Measurements from ENCODE around the gene SETD1A.
"Not testable (repeated sequence)": the region's sequence is repeated elsewhere in the genome, so short reads cannot be mapped to it uniquely, and the experiment has no call there.

SETD1A gene

DNA sequence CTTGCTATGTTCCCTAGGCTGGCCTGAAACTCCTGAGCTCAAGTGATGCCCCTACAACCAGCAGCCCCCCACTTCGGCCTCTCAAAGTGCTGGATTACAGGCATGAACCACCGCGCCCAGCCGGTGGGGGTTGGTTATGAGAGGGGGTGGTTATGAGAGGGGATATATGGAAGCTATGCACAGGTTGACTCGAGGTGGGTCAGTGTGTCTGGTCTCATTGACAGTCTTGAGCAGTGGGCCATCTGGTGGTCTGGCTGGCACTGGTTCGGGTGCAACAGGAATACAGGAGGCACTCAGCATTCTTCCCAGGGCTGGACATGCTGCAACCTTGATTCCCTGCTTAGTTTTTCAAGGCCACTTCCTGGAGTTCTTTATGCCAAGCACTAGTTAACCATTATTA, 58.5 kb downstream of the SETD1A start:
- DNase-seq: no peak
- Histone ChIP-seq H3K4ac (ENCODE audit: low read depth, low read length) (no peak overlapping the region), H3K14ac (ENCODE audit: low read length) (no peak overlapping the region), H3K27ac (ENCODE audit: low read depth, low read length) (no peak overlapping the region), H3K4me3 (ENCODE audit: low read depth, low read length) (no peak overlapping the region), H4K12ac (ENCODE audit: low read depth, low read length) (no peak overlapping the region), H3K4me2 (ENCODE audit: low read length) (no peak overlapping the region), H3K9ac (ENCODE audit: low read length) (peak overlapping the region; percentile 66), H2AFZ (ENCODE audit: insufficient read depth, low read length, poor library complexity) (no peak overlapping the region), H2BK120ac (ENCODE audit: insufficient read depth, low read length, poor library complexity) (no peak overlapping the region), H4K8ac (ENCODE audit: low read depth, low read length) (no peak overlapping the region), H3K79me1 (ENCODE audit: low read length) (no peaks in the 10 kb centered on the region), H3K79me2 (ENCODE audit: control insufficient read depth, insufficient read depth, low read length, poor library complexity) (no peaks in the 10 kb centered on the region), H2BK12ac (ENCODE audit: low read length) (no peak overlapping the region), H4K91ac (ENCODE audit: low read depth, low read length) (no peak overlapping the region), H3K9me3 (ENCODE audit: insufficient read depth, low read depth, low read length) (no peaks in the 10 kb centered on the region), H3K18ac (ENCODE audit: low read length) (no peak overlapping the region), H2AK5ac (ENCODE audit: low read length) (no peak overlapping the region), H3K4me1 (ENCODE audit: control insufficient read depth in 1 of 2, insufficient read depth in 2 of 2, low read length in 2 of 2) (no peaks in the 10 kb centered on the region), H3K27me3 (ENCODE audit: insufficient read depth, low read length) (peaks cover 5% of the 10 kb centered on the region), H3K23ac (ENCODE audit: low read length) (no peak overlapping the region), H3K36me3 (ENCODE audit: control insufficient read depth in 1 of 2, insufficient read depth in 2 of 2, low read length in 2 of 2) (no peaks in the 10 kb centered on the region), H2BK5ac (ENCODE audit: low read depth, low read length, poor library complexity) (no peak overlapping the region)
- no CpG with 5 or more reads among the region's 6 CpGs for WGBS (ENCODE audit: extremely low coverage, insufficient coverage, insufficient read length)

GRCh38 chr16:31017756-31018155, 60.2 kb downstream of the SETD1A start:
- not testable (repeated sequence) for H2AK5ac ChIP-seq (ENCODE audit: low read length); H3K9me3 ChIP-seq (ENCODE audit: insufficient read depth, low read depth, low read length); DNase-seq; H3K23ac ChIP-seq (ENCODE audit: low read length); H2BK120ac ChIP-seq (ENCODE audit: insufficient read depth, low read length, poor library complexity); H3K18ac ChIP-seq (ENCODE audit: low read length); H2BK5ac ChIP-seq (ENCODE audit: low read depth, low read length, poor library complexity); H3K14ac ChIP-seq (ENCODE audit: low read length); H3K27ac ChIP-seq (ENCODE audit: low read depth, low read length); H3K27me3 ChIP-seq (ENCODE audit: insufficient read depth, low read length); H4K12ac ChIP-seq (ENCODE audit: low read depth, low read length); H3K4me2 ChIP-seq (ENCODE audit: low read length); H4K91ac ChIP-seq (ENCODE audit: low read depth, low read length); H3K4me3 ChIP-seq (ENCODE audit: low read depth, low read length); H3K36me3 ChIP-seq (ENCODE audit: control insufficient read depth in 1 of 2, insufficient read depth in 2 of 2, low read length in 2 of 2); H3K79me2 ChIP-seq (ENCODE audit: control insufficient read depth, insufficient read depth, low read length, poor library complexity); H3K9ac ChIP-seq (ENCODE audit: low read length); H2AFZ ChIP-seq (ENCODE audit: insufficient read depth, low read length, poor library complexity); H4K8ac ChIP-seq (ENCODE audit: low read depth, low read length); H3K4me1 ChIP-seq (ENCODE audit: control insufficient read depth in 1 of 2, insufficient read depth in 2 of 2, low read length in 2 of 2); H2BK12ac ChIP-seq (ENCODE audit: low read length); H3K79me1 ChIP-seq (ENCODE audit: low read length); H3K4ac ChIP-seq (ENCODE audit: low read depth, low read length)
- WGBS (ENCODE audit: extremely low coverage, insufficient coverage, insufficient read length): no CpG with 5 or more reads among the region's 10 CpGs

DNA sequence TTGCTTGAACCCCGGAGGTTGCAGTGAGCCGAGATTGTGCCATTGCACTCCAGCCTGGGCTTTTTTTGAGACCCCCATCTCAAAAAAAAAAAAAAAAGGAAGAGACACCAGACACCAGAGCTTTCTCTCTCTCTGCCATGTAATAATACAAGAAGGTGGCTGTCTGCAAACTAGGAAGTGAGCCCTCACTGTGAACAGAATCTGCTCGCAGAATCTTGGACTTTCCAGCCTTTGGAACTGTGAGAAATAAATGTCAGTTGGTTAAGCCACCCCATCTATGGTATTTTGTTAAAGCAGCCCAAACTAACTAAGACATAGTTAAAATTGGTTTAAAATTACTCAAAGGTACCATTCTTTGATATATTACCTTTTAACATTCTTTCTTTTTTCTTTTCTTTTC, 63.0 kb downstream of the SETD1A start:
- Histone ChIP-seq H4K8ac (ENCODE audit: low read depth, low read length) (no peak overlapping the region), H2AK5ac (ENCODE audit: low read length) (no peak overlapping the region), H3K27me3 (ENCODE audit: insufficient read depth, low read length) (no peaks in the 10 kb centered on the region), H3K4ac (ENCODE audit: low read depth, low read length) (no peak overlapping the region), H3K4me1 (ENCODE audit: control insufficient read depth in 1 of 2, insufficient read depth in 2 of 2, low read length in 2 of 2) (no peaks in the 10 kb centered on the region), H3K4me2 (ENCODE audit: low read length) (no peak overlapping the region), H2BK5ac (ENCODE audit: low read depth, low read length, poor library complexity) (no peak overlapping the region), H3K9ac (ENCODE audit: low read length) (no peak overlapping the region), H3K14ac (ENCODE audit: low read length) (no peak overlapping the region), H2BK12ac (ENCODE audit: low read length) (no peak overlapping the region), H3K27ac (ENCODE audit: low read depth, low read length) (no peak overlapping the region), H2AFZ (ENCODE audit: insufficient read depth, low read length, poor library complexity) (no peak overlapping the region), H3K79me1 (ENCODE audit: low read length) (no peaks in the 10 kb centered on the region), H3K36me3 (ENCODE audit: control insufficient read depth in 1 of 2, insufficient read depth in 2 of 2, low read length in 2 of 2) (no peaks in the 10 kb centered on the region), H4K91ac (ENCODE audit: low read depth, low read length) (no peak overlapping the region), H3K4me3 (ENCODE audit: low read depth, low read length) (no peak overlapping the region), H2BK120ac (ENCODE audit: insufficient read depth, low read length, poor library complexity) (no peak overlapping the region), H3K23ac (ENCODE audit: low read length) (no peak overlapping the region), H3K18ac (ENCODE audit: low read length) (no peak overlapping the region), H3K79me2 (ENCODE audit: control insufficient read depth, insufficient read depth, low read length, poor library complexity) (no peaks in the 10 kb centered on the region), H4K12ac (ENCODE audit: low read depth, low read length) (no peak overlapping the region), H3K9me3 (ENCODE audit: insufficient read depth, low read depth, low read length) (no peaks in the 10 kb centered on the region)
- no peak for DNase-seq
- whole genome bisulfite sequencing (ENCODE audit: extremely low coverage, insufficient coverage, insufficient read length): no CpG with 5 or more reads among the region's 3 CpGs

GRCh38 chr16:31022544-31023251, 65.1 kb downstream of the SETD1A start:
- H3K79me1 ChIP-seq (ENCODE audit: low read length): no peaks in the 10 kb centered on the region
- H3K79me2 ChIP-seq (ENCODE audit: control insufficient read depth, insufficient read depth, low read length, poor library complexity): no peaks in the 10 kb centered on the region
- no peak overlapping the region for H2BK12ac ChIP-seq (ENCODE audit: low read length)
- H3K4me1 ChIP-seq (ENCODE audit: control insufficient read depth in 1 of 2, insufficient read depth in 2 of 2, low read length in 2 of 2): no peaks in the 10 kb centered on the region
- H3K9me3 ChIP-seq (ENCODE audit: insufficient read depth, low read depth, low read length): no peaks in the 10 kb centered on the region
- no peak overlapping the region for H4K12ac ChIP-seq (ENCODE audit: low read depth, low read length)
- H3K4me3 ChIP-seq (ENCODE audit: low read depth, low read length): no peak overlapping the region
- H3K14ac ChIP-seq (ENCODE audit: low read length): no peak overlapping the region
- H2BK120ac ChIP-seq (ENCODE audit: insufficient read depth, low read length, poor library complexity): no peak overlapping the region
- H3K23ac ChIP-seq (ENCODE audit: low read length): no peak overlapping the region
- no peaks in the 10 kb centered on the region for H3K27me3 ChIP-seq (ENCODE audit: insufficient read depth, low read length)
- H3K36me3 ChIP-seq (ENCODE audit: control insufficient read depth in 1 of 2, insufficient read depth in 2 of 2, low read length in 2 of 2): no peaks in the 10 kb centered on the region
- no peak overlapping the region for H2AFZ ChIP-seq (ENCODE audit: insufficient read depth, low read length, poor library complexity)
- H2BK5ac ChIP-seq (ENCODE audit: low read depth, low read length, poor library complexity): no peak overlapping the region
- H3K4ac ChIP-seq (ENCODE audit: low read depth, low read length): no peak overlapping the region
- H3K4me2 ChIP-seq (ENCODE audit: low read length): no peak overlapping the region
- no peak overlapping the region for H4K91ac ChIP-seq (ENCODE audit: low read depth, low read length)
- H3K27ac ChIP-seq (ENCODE audit: low read depth, low read length): no peak overlapping the region
- no peak overlapping the region for H2AK5ac ChIP-seq (ENCODE audit: low read length)
- H3K9ac ChIP-seq (ENCODE audit: low read length): no peak overlapping the region
- DNase-seq: no peak
- whole genome bisulfite sequencing (ENCODE audit: extremely low coverage, insufficient coverage, insufficient read length): no CpG with 5 or more reads among the region's 12 CpGs
- H3K18ac ChIP-seq (ENCODE audit: low read length): no peak overlapping the region
- no peak overlapping the region for H4K8ac ChIP-seq (ENCODE audit: low read depth, low read length)
